NCI-H2171 treated with DMSO at 0.1 percent for 48 hours (cell line): ENCODE measurements around the gene GABRB2.
A peak's percentile ranks its signal among the peaks of the same experiment; 100 is the strongest.
"Not testable (repeated sequence)": the region's sequence is repeated elsewhere in the genome, so short reads cannot be mapped to it uniquely, and the experiment has no call there.

Source experiments
- DNase-seq: peaks from one replicate; lab custom pipeline; 2025; lab: John Stamatoyannopoulos, UW

The GABRB2 gene

GRCh38 chr5:161546470-161547301, at the start of gene GABRB2:
TSS of gene GABRB2 (minus strand) at chr5:161546725. CDS start at chr5:161546643, 82 bp downstream.
- no peak for DNase-seq

DNA sequence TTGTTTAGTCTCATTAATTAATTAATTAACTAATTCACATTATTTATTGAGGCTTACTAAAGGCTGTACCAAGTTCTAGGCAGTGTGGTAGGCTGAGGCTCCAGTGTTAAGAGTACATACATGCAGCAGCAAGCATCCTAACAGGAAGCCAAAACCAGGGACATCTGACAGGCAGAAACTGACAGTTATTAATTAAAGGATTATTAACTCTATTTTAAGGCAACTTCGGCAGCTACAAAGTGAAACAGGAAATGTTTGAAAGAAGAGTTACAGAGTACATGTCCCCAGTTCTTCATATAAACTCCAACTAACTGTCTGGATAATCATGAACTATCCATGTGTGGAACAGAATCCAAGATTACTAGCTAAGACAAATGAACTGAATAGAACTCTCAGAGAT, 39.3 kb upstream of the GABRB2 start:
- DNase-seq, result no peak

DNA sequence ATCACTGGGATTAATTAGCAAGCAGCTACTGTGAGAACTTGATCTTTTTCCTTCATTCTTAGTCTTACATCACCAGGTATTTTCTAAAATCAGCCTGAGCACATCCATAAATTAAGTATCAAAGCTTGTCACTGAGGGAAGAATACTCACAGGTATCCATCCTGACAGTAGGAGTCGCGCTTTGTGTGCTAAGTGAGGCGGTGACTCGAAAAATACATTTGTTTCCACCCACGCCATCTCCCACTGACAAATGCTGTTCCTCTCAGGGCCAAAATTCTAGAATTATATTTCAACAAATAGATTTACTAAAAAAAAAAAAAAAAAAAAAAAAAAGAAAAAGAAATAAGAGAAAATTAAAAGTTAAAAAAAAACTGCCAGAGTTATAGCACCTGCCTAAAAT, 34.1 kb upstream of the GABRB2 start:
- DNase-seq, result no peak

DNA sequence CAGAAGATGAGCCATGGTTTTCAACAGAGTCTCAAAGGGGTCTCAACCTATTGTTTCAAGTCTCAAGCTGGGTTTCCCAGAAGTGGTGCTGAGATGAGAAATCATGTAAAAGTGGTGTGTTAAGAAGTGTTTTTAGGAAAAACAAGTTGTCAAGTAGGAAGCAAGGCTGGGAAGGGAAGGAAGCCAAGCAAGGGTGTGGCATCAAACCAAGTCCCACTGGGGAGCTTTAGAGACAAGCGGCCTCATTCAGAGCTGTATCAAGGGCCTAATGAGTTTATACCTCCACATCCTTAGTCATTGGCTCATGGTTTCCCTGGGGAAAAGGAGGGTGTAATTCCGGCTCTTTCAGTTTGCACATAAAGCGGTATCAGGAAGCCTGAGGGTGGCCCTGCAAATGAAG, 26.4 kb upstream of the GABRB2 start:
- no peak for DNase-seq

GRCh38 chr5:161566081-161566480, 19.6 kb upstream of the GABRB2 start:
- no peak for DNase-seq

GRCh38 chr5:161562446-161562845, 15.9 kb upstream of the GABRB2 start:
- no peak for DNase-seq

- peak; percentile 46 for DNase-seq
Observed at GRCh38 chr5:161549106-161549505, 2.6 kb upstream of the GABRB2 start.

- DNase-seq, result peak; percentile 14
Observed at GRCh38 chr5:161548487-161549094, 2.1 kb upstream of the GABRB2 start.

DNA sequence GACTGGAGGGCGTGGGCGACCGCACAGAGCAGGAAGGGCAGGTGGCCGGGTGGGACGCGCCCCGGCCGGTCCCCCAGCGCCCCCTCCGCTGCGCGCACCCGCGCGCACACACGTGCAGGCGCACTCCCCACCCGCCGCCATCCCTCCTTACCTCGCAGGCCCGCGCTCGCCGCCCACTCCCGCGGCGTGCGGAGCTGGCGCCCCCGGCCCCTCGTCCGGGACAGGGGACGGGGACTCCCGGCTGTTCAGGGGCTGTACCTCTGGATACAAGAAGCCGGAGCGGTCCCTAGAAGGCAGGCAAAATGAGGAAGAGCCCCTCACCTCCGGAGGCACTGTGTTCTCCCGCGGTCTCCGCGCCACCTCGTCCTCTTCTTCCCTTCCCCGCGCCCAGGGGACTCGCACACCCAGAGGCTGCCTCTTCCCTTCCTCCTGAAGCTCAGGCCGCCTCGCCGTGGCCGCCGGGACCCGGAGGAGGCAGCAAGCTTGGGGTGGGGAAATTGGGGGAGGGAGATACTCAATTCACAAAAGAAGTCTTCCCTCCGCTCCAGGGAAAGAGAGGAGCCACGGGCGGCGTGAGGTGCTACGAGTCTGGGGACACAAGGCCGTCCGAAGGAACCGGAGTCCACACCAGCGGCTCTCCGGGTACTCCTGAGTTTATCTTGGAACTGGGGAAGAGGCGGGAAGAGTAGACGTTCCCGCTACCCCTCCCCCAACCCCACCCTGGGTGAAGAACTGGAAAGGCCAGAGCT, 1.4 kb upstream of the GABRB2 start:
- DNase-seq, result peak; percentile 48

DNA sequence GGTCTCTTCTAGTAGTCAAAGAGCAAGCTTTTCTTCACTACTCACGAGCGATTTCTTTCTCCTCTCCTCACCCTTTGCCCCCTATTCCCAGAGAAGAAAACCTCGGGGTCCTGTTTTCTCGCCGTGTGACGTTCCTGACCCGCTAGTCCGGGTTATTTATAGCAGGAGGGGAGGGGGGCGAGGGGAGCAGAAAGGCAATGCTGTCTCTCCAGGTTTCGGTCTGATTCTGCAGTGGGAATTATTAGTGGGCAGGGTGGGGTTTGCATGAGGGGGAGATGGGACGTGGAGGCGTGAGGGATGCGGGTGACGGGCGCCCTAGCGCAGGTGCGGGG, 847 bp upstream of the GABRB2 start:
- DNase-seq, result peak; percentile 41

- no peak for DNase-seq
Observed at GRCh38 chr5:161546095-161546469, 443 bp downstream of the GABRB2 start.

DNA sequence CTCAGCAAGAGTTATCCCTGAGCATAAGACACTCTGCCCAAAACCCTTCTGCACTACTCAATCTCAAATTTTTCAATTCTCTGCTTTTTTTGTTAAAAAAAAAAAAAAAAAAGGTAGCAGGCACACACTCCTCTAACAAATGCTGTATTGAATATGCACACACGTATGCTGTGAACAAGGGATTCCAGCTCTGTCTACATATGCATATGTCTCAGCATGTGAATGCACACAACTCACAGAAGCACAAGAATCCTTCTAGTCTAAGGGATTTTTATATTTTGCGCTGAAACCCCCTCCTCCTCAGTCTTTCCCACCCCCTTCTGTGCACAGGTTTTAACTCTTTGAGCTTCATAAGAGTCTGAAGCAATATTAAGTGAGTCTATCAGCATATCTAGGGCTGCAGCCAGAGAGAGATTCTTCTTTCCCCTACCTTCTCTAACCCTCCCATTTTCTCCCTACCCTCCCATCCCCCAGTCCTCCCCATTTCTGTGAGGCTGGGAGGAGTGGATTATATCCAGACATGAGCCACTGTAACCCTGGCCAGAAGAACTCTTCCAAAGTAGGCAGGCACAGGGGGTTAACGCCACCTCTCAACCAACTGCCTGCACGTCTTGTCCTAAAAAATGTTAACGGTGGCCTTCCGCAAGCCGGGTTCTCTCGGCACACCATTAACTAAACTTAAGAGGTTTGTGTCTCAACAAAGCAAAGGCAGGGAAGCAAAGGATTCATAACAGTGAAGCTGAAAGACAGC, 1.0 kb downstream of the GABRB2 start:
- DNase-seq, result no peak

DNA sequence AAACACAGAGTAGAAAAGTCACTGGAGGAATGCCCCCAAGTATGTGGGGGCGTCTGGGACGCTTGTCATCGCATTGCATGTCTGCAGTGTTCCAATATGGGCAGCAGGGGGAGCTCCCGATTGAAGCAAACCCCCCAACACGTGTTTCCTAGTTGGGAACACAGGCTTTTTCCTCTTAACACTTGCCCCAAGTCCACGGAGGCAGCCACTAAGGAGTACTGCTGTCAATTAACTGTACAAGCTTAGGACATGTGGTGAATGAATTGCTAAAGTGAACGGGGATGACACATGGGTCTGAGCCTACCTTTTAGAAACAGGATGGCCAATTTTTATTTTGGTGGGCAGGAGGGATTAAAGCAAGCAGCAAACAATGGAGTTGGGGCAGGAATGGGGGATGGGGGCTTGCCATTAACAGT, 2.2 kb downstream of the GABRB2 start:
- DNase-seq, result peak; percentile 34

- no peak for DNase-seq
Observed at GRCh38 chr5:161539016-161539415, 7.5 kb downstream of the GABRB2 start.

DNA sequence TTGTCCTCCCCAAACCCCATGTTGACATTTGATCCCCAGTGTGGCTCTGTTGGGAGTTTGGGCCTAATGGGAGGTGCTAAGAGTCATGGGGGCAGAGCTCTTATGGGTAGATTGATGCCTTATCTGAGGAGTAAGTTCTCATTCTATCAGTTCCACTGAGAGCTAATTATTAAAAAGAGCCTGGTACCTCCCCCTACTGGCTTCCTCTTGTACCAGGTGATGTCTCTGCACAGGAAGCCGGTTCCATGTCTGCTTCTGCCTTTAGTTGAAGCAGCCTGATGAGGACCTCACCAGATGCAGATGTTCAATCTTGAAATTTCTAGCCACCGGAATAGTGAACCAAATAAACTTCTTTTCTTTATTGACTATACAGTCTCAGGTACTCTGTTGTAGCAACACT, 10.8 kb downstream of the GABRB2 start:
- DNase-seq, result no peak

- DNase-seq, result no peak
Observed at GRCh38 chr5:161530700-161531099, 15.8 kb downstream of the GABRB2 start.

GRCh38 chr5:161513942-161514341, 32.6 kb downstream of the GABRB2 start:
- DNase-seq, result no peak

DNA sequence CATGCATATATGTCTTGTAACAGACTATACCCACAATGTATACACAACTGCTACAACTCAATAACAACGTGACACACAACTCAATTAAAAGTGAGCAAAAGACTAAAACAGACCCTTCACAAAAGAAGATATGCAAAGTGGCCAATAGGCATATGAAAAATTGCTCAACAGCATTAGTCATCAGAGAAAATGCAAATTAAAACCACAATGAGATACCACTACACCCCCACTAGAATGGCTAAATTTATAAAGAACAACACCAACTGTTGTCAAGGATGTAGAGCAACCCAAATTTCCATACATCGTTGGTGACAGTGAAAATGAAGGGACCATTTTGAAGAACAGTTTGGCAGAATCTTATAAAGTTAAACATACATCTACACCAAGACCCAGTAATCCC, 38.9 kb downstream of the GABRB2 start:
- no peak for DNase-seq

DNA sequence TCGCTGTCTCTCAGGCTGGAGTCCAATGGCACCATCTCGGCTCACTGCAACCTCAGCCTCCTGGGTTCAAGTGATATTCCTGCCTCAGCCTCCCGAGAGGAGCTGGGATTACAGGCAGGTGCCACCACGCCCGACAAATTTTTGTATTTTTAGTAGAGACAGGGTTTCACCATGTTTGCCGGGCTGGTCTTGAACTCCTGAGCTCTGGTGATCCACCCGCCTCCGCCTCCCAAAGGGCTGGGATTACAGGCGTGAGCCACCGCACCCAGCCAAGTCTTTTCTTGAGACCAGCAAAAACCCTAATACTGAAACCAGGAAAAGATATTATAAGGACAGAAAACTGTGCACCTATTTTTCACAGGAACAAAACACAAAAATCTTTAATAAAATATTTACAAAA, 41.4 kb downstream of the GABRB2 start:
- DNase-seq, result not testable (repeated sequence)

- no peak for DNase-seq
Observed at GRCh38 chr5:161498531-161498930, 48.0 kb downstream of the GABRB2 start.

DNA sequence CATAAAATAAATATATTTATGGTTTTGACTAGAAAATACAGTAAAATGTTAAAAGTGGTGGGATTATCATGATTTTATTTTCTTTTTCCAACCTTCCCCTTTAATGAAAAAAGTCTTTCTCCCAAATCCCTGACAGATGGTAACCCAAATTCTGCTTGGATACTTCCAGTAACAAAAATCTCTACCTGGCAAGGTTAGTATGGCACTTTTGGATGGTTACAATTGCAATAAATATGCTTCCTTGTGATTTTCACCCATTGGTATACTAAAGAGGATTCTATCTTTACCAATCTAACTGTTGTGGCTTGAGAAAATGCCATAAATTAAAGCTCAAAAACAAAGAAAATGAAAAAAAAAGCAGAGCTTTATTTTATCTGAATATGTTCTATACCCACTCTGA, 62.8 kb downstream of the GABRB2 start:
- DNase-seq, result no peak

DNA sequence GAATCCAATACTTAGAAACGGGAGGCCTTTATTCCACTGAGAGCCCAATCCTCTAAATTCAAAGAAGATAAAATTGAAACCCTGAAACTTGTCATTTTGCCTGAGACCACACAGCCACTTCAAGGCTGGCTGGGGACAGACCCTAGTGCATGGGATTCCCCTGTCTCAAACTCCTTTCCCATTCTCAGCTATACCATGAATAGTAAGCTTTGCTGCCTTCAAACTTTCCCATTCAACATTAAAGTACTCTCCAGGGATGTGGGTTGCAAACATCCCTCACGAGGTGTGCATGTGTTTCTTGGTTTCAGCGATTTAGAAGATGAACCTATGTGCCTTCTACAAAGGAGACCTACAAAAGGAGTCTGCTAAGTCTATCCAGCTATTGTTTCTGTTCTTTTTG, 64.6 kb downstream of the GABRB2 start:
- DNase-seq, result no peak
